GM12891 (cell line): ENCODE data around the gene PRKACA.
A peak's percentile ranks its signal among the peaks of the same experiment; 100 is the strongest.
"Not testable (repeated sequence)": the region's sequence is repeated elsewhere in the genome, so short reads cannot be mapped to it uniquely, and the experiment has no call there.

Source experiments
- DNase-seq: peaks from one replicate; pipeline ENCODE4 v3.0.0; 2011; ENCODE audit warnings: low spot score; ENCODE audit not compliant: insufficient read length
- FAIRE-seq: peaks from 2 replicates; lab custom pipeline; 2011; peaks lifted over from hg19 to GRCh38; lab: Jason Lieb, UNC
- PAX5 ChIP-seq: IDR thresholded peaks from 2 replicates; pipeline ENCODE4 v1.6.1; 2011; ENCODE audit warnings: low read length, moderate library complexity, mild to moderate bottlenecking; ENCODE audit not compliant: insufficient read depth, severe bottlenecking
- POLR2A ChIP-seq: IDR thresholded peaks from 2 replicates; pipeline ENCODE4 v1.6.1; 2011; ENCODE audit warnings: low read depth, low read length, control low read depth
- POLR2AphosphoS5 ChIP-seq: IDR thresholded peaks from 2 replicates; pipeline ENCODE4 v1.6.1; 2011; ENCODE audit warnings: low read depth, low read length, control low read depth
- POU2F2 ChIP-seq: IDR thresholded peaks from 2 replicates; pipeline ENCODE4 v1.6.1; 2011; ENCODE audit warnings: low read depth, mild to moderate bottlenecking, control low read depth, low read length, moderate library complexity
- SPI1 ChIP-seq: IDR thresholded peaks from 2 replicates; pipeline ENCODE4 v1.6.1; 2011; ENCODE audit warnings: low read depth, low read length, control low read depth
- TAF1 ChIP-seq: IDR thresholded peaks from 2 replicates; pipeline ENCODE4 v1.6.1; 2011; ENCODE audit warnings: low read depth, low read length, control low read depth

Gene PRKACA

DNA sequence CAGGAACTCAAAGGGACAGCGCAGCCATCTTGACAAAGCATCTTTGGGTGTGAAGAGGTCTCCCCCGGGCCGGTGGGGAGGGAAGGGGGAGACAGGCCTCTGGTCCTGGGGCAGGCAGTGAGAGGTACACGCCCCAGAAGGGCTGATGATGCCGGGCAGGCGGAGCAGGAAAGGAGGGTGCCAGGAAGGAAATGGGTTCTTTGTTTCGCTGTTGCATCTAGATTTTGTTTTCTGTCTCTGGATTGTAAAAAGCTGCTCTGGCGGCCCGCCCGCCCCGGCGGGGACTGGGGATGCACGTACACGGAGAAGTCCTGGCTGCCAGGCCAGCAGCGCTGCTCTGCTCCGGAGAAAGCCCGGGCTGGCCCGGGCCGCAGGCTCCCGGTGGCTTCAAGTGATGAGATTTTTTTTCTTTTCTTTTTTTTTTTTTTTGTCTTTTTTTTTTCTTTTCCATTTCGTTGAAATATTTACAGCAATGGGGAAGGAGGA, 32.0 kb upstream of the PRKACA start:
- FAIRE-seq (peak; percentile 41), DNase-seq (peak; percentile 64)
- TF ChIP-seq POLR2A (no peak), POLR2AphosphoS5 (no peak), PAX5 (no peak), TAF1 (no peak), SPI1 (no peak), POU2F2 (no peak)

DNA sequence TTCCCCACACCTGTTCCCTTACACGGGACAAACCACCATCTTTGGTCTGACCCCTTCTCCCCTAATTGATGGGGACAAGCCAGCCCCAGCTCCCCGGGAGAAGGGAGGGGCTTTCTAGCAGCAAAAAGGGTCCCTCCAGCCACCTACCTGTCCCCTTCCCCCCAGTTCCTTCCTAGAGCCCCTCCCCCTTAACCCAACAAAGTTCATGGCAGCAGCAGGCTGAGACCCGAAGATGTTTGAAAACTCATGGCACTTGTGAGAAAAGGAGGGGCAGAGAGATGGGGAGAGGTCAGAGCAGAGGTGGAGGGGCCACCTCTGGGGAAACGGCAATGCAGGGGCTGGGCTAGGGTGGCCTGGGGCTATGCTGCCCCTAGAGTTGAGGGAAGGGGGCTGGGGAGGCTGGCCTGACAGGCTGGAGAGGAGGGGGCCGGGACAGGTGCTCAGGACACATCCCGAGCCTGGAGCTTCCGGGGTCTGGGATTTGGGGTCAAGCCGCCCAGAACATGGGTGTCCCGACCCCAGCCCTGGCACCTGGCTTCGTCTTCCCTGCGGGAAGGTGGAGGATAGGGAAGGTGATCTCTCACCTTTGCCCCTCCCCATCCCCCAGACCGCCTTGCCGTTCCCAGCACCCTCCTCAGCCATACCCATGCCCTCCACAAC, 31.3 kb upstream of the PRKACA start:
- DNase-seq, result peak; percentile 28
- no peak for FAIRE-seq
- TF ChIP-seq PAX5, result no peak
- TF ChIP-seq POLR2AphosphoS5, result no peak
- TF ChIP-seq POU2F2, result no peak
- no peak for TF ChIP-seq TAF1

DNA sequence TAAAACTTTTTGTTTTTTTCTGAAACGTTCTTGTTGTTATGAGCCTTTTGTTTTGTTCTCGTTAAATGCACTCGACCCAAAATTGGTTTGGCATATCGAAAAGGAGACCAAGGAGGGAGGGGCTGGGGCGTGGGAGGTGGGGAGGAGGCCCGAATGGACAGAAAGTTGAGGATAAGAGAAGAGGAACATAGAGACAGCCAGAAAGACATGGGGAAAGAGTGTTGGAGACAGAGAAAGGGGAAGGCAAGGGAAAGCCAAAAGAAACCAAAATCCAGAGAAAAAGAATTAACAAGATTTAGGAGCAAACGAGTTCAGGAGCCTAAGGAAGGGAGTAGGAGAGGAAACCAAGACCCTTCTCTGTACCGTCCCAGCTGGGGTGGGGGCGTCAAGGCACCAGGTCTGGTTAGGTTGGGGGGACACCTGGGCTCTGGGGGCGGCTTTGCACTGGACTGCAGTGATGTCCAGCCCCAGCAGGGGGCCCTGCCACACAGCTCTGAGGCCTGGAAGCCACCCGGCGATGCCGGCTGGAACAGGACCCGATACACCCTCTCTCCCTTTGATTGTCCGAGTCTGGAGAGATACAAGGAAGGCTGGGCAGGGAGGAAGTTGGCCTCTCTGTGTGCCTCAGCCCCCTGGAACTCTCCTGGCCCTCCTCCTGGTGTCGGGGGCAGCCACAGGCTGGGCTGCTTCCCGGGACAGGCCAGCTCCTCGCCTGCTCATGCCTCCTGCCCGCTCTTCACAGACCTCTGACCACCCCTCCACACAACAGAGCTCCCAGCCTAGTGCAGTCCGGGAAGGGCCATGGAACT, 30.4 kb upstream of the PRKACA start:
- peak; percentile 87 for FAIRE-seq
- TF ChIP-seq POLR2AphosphoS5, result no peak
- no peak for TF ChIP-seq TAF1
- no peak for TF ChIP-seq POLR2A
- no peak for TF ChIP-seq PAX5
- no peak for TF ChIP-seq SPI1
- no peak for TF ChIP-seq POU2F2
- DNase-seq, result peak; percentile 71

DNA sequence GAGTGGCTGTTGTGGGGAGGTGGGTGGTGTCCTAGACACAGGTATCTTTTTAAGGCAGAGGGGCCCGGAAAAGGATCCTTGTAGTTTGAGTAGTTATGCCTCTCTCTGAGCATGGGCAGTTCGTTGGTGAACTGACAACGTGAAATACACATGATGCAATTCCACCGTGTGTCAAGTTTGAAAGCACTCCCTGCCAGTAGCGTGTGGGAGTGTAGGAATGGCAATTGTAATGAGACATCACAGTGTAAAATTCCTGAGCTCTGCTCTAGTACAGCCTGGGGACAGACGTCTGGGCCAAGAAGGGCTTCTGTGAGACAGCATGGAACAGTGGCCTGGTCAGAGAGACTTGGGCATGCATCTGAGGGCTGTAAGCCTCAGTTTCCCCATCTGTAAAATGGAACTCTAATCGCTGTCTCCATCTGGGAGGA, 29.2 kb upstream of the PRKACA start:
- FAIRE-seq (no peak), DNase-seq (no peak)
- TF ChIP-seq POLR2A (no peak), POLR2AphosphoS5 (no peak), POU2F2 (no peak), TAF1 (no peak), PAX5 (no peak), SPI1 (no peak)

DNA sequence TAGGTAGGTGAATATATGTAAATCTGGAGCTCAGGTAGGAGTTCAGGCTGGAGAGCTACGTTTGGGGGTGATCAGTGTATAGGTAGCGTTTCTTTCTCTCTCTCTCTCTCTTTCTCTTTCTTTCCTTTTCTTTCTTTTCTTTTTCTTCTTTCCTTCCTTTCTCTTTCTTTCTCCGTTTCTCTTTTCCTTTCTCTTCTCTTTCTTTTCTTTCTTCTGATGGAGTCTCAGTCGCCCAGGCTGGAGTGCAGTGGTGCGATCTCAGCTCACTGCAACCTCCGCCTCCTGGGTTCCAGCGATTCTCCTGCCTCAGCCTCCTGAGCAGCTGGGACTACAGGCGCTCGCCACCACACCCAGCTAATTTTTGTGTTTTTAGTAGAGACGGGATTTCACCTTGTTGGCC, 28.6 kb upstream of the PRKACA start:
- not testable (repeated sequence) for FAIRE-seq, DNase-seq

DNA sequence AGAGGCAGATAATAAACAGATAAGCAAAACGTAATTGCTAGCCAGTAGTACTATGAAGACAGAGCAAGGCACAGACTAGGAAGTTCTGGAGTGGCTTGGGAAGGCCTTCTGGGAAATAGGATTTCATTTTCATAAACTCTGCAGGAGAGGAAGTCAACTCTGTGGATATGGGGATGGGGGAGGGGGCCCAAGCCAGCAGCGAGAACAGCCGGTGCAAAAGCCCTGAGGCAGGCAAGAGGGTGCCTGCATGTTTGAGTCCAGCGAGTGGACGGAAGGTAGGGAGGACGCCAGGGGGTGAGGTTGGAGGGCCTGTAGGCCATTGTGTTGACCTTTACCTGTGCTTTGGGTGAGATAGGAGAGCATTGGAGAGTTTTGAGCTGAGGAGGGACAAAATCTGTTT, 27.8 kb upstream of the PRKACA start:
- no peak for TF ChIP-seq POLR2A
- no peak for TF ChIP-seq TAF1
- no peak for TF ChIP-seq PAX5
- no peak for TF ChIP-seq POU2F2
- FAIRE-seq (no peak), DNase-seq (no peak)

DNA sequence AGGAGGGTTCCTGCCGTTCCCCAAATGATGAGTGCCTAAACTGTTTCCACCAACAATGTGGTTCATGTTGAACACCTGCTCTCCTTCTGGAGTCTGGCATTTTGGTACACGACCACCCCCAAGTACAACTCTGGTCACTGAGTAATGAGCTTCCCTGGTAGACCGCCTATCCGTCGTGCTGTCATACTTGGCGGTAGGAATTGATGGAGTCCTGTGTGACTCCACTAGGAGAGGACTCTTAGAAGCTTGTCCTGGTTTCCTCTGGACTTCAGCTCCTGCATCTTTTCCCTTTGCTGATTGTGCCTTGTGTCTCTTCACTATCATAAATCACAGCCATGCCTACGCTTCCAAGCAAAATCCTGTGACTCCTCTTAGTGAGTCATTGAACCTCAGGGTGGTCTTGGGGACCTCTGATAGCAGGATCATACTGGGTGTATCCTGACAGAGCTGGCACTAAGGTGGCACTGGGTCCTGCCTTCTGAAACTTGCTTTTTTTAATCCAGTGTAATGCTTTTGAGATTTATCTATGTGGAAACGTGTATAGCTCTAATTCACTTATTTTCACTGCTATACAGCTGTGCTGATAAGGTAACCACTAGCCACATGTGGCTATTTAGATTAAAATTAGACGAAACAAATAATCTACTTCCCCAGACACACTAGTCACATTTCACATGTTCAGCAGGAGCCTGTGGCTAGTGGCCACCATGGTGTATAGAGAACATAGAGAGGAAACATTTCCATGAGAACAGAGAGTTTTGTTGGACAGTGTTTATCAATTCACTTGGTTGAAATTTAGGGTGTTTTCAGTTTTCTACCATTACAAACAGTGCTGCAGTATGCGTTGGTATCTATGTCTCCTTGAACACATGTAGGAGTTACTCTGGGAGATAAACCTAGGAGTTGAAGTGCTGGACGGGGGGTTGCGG, 25.0 kb upstream of the PRKACA start:
- no peak for DNase-seq
- TF ChIP-seq SPI1, result no peak
- TF ChIP-seq TAF1, result no peak
- TF ChIP-seq POLR2AphosphoS5, result no peak
- no peak for TF ChIP-seq PAX5
- no peak for TF ChIP-seq POU2F2
- TF ChIP-seq POLR2A, result no peak
- FAIRE-seq, result no peak

DNA sequence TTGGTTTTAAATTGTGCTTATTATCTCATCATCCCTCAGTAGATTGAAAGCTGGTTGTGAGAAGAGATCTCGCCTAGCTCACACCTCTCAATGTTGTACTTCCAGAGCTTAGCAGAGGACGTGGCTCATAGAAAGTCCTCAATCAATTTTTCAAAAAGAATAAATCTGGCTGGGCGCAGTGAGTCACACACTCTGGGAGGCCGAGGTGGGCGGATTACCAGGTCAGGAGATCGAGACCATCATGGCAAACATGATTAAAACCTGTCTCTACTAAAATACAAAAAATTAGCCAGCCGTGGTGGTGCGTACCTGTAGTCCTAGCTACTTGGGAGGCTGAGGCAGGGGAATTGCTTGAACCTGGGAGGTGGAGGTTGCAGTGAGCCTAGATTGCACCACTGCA, 23.5 kb upstream of the PRKACA start:
- TF ChIP-seq SPI1 (no peak), POLR2AphosphoS5 (no peak), POLR2A (no peak), TAF1 (no peak), PAX5 (no peak), POU2F2 (no peak)
- DNase-seq (no peak), FAIRE-seq (no peak)

DNA sequence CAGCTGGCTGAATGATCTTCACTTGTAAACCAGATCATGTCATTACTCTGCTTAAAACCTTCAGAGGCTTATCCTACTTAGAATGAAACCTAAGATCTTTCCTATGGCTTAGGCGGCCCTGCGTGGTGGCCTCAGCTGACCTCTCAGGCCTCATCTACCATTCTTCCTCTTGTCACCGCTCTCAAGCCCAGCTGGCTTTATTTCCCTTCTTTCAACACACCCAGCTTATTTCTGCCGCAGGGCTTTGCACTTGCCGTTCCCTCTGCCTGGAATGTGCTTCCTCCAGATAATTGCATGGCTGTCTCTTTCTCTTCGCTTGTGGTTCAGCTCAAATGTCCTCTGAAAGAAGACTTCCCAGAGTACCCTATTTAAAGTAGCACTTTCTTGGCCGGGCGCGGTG, 22.4 kb upstream of the PRKACA start:
- FAIRE-seq, result no peak

More for the DNA sequence above, 22.4 kb upstream of the PRKACA start:
- DNase-seq, result no peak
- TF ChIP-seq TAF1, result no peak
- no peak for TF ChIP-seq POLR2A
- no peak for TF ChIP-seq PAX5
- no peak for TF ChIP-seq POLR2AphosphoS5
